Erythroblast (primary cell): Measurements from ENCODE around the gene PIK3R1.

ENCODE experiments used
- GATA1 ChIP-seq: IDR thresholded peaks from 2 replicates; pipeline ENCODE4 v1.6.1; 2011; ENCODE audit warnings: low read depth, mild to moderate bottlenecking, control low read depth, low read length, moderate library complexity
- POLR2A ChIP-seq: IDR thresholded peaks from 2 replicates; pipeline ENCODE4 v1.6.1; 2011; ENCODE audit warnings: mild to moderate bottlenecking, low read length

- no peak for TF ChIP-seq POLR2A
- TF ChIP-seq GATA1: no peak
These were observed 59.5 kb downstream of the PIK3R1 start for GRCh38 chr5:68274847-68275651.
